A673 (cell line): ENCODE data around the gene CPLX1.

ENCODE experiments used
- EZH2 ChIP-seq: fragments of 200-600 bp; sonication (generic); IDR thresholded peaks from 2 replicates; pipeline ENCODE4 v1.6.1; 2017; ENCODE audit warnings: borderline replicate concordance, low read depth, mild to moderate bottlenecking, mixed read lengths, antibody characterized with exemption, low read length; ENCODE audit not compliant: poor library complexity, severe bottlenecking
- TF ChIP-seq, protein P1 (sequence below): fragments of 300-800, 200-600 bp; sonication (generic); conservative IDR thresholded peaks from 2 replicates; pipeline ENCODE4 v1.5.1; 2017; ENCODE audit warnings: low read depth, mild to moderate bottlenecking, antibody characterized with exemption, low read length, moderate library complexity, mixed read lengths

- TF ChIP-seq, protein P1, sequence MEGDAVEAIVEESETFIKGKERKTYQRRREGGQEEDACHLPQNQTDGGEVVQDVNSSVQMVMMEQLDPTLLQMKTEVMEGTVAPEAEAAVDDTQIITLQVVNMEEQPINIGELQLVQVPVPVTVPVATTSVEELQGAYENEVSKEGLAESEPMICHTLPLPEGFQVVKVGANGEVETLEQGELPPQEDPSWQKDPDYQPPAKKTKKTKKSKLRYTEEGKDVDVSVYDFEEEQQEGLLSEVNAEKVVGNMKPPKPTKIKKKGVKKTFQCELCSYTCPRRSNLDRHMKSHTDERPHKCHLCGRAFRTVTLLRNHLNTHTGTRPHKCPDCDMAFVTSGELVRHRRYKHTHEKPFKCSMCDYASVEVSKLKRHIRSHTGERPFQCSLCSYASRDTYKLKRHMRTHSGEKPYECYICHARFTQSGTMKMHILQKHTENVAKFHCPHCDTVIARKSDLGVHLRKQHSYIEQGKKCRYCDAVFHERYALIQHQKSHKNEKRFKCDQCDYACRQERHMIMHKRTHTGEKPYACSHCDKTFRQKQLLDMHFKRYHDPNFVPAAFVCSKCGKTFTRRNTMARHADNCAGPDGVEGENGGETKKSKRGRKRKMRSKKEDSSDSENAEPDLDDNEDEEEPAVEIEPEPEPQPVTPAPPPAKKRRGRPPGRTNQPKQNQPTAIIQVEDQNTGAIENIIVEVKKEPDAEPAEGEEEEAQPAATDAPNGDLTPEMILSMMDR = no peak
- no peak for TF ChIP-seq EZH2
Measured at GRCh38 chr4:850323-850945, 24.5 kb upstream of the CPLX1 start.
